Duodenal mucosa (tissue), 2 donors: ENCODE measurements around the gene ATP5F1A.
A peak's percentile ranks its signal among the peaks of the same experiment; 100 is the strongest.
"Not testable (repeated sequence)": the region's sequence is repeated elsewhere in the genome, so short reads cannot be mapped to it uniquely, and the experiment has no call there.

Source experiments
- H3K27ac ChIP-seq: one replicate; pipeline ENCODE4 v1.7.0; 2013; ENCODE audit warnings: low read depth, low read length
- H3K27me3 ChIP-seq, 2 donors: one replicate each; pipeline ENCODE4 v1.7.0; 2013; ENCODE audit warnings: low read length in 2 of 2, control low read depth in 1 of 2; ENCODE audit not compliant: insufficient read depth in 2 of 2, control insufficient read depth in 1 of 2
- H3K36me3 ChIP-seq, 2 donors: one replicate each; pipeline ENCODE4 v1.7.0; 2013; ENCODE audit warnings: low read length in 2 of 2, control low read depth in 1 of 2; ENCODE audit not compliant: insufficient read depth in 2 of 2, control insufficient read depth in 1 of 2
- H3K4me1 ChIP-seq, 2 donors: one replicate each; pipeline ENCODE4 v1.7.0; 2013; ENCODE audit warnings: low read length in 2 of 2, control low read depth in 1 of 2; ENCODE audit not compliant: insufficient read depth in 2 of 2, control insufficient read depth in 1 of 2
- H3K4me3 ChIP-seq, 2 donors: one replicate each; pipeline ENCODE4 v1.7.0; 2013; ENCODE audit warnings: low read length in 2 of 2, low read depth in 1 of 2
- H3K9ac ChIP-seq, 2 donors: one replicate each; pipeline ENCODE4 v1.7.0; 2013; ENCODE audit warnings: low read length in 2 of 2, low read depth in 1 of 2
- H3K9me3 ChIP-seq, 2 donors: one replicate each; pipeline ENCODE4 v1.7.0; 2013; ENCODE audit warnings: low read length in 2 of 2, control low read depth in 1 of 2; ENCODE audit not compliant: control insufficient read depth in 1 of 2

Gene ATP5F1A

GRCh38 chr18:46097801-46098615 is at the start of gene ATP5F1A:
ATP5F1A (minus strand) TSS chr18:46098296; CDS start chr18:46098231, 65 bp downstream.
- peak within 1 kb of the TSS; percentile 76 to 89 for H3K4me3 ChIP-seq
- no peaks in the 10 kb centered on the region for H3K9me3 ChIP-seq
- peak within 1 kb of the TSS; percentile 82 for H3K27ac ChIP-seq

GRCh38 chr18:46141199-46141598 is 43.1 kb upstream of the ATP5F1A start:
- H3K4me3 ChIP-seq: no peak overlapping the region
- H3K9me3 ChIP-seq: no peaks in the 10 kb centered on the region
- no peaks in the 10 kb centered on the region for H3K36me3 ChIP-seq
- no peaks in the 10 kb centered on the region for H3K4me1 ChIP-seq
- H3K9ac ChIP-seq: no peak overlapping the region
- no peak overlapping the region for H3K27ac ChIP-seq
- no peaks in the 10 kb centered on the region for H3K27me3 ChIP-seq

More at GRCh38 chr18:46097801-46098615, at the start of gene ATP5F1A:
- no peaks in the 10 kb centered on the region for H3K27me3 ChIP-seq
- peaks cover 7% of the 10 kb centered on the region in 2 donors for H3K4me1 ChIP-seq
- peak within 1 kb of the TSS; percentile 88 to 94 for H3K9ac ChIP-seq
- H3K36me3 ChIP-seq: peaks cover 10 to 13% of the 10 kb centered on the region in 2 donors

- Histone ChIP-seq H3K36me3 (no peaks in the 10 kb centered on the region), H3K4me3 (no peak overlapping the region), H3K27me3 (no peaks in the 10 kb centered on the region), H3K4me1 (no peaks in the 10 kb centered on the region), H3K9me3 (no peaks in the 10 kb centered on the region), H3K9ac (no peak overlapping the region), H3K27ac (no peak overlapping the region)
Measured at GRCh38 chr18:46140173-46140572, 42.1 kb upstream of the ATP5F1A start.

GRCh38 chr18:46134920-46135675 is 37.0 kb upstream of the ATP5F1A start:
- Histone ChIP-seq H3K27me3 (no peaks in the 10 kb centered on the region), H3K36me3 (peaks cover 0 to 5% of the 10 kb centered on the region in 2 donors), H3K4me1 (no peaks in the 10 kb centered on the region), H3K9me3 (no peaks in the 10 kb centered on the region), H3K4me3 (no peak overlapping the region), H3K27ac (no peak overlapping the region), H3K9ac (no peak overlapping the region)

DNA sequence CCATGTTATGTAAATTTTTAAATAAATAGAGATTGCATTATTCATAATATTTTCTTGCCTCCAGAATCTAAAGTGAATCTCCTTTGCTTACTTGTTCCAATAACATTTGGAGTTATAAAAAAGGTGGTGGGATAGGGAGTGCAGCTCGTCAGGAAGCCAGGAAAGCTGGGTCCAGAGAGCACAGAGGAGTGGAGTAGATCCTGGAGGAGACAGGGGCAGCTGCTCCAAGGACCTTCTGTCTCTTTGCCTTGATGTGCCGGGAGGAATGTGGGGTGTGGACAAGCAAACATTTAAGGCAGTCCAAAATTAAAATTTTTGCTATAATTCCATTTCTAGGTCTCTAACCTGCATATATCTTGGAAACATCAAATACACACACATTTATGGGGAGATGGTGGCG is 35.4 kb upstream of the ATP5F1A start:
- Histone ChIP-seq H3K9me3 (no peaks in the 10 kb centered on the region), H3K9ac (no peak overlapping the region), H3K36me3 (peaks cover 0 to 16% of the 10 kb centered on the region in 2 donors), H3K27me3 (no peaks in the 10 kb centered on the region), H3K27ac (no peak overlapping the region), H3K4me3 (no peak overlapping the region), H3K4me1 (no peaks in the 10 kb centered on the region)

DNA sequence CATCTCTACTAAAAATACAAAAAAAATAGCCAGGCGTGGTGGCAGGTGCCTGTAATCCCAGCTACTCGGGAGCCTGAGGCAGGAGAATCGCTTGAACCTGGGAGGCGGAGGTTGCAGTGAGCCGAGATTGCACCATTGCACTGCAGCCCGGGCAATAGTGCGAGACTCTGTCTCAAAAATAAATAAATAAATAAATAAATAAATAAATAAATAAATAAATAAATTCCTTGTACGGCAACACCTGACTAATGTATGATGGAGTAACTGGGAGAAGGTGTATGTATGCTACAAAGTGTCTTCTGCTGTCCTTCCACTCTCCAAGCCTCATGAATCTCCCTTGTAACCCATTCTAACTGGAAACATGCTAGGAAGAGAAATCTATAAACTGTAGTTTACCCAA is 32.5 kb upstream of the ATP5F1A start:
- H3K4me3 ChIP-seq, H3K9me3 ChIP-seq, H3K9ac ChIP-seq, H3K4me1 ChIP-seq, H3K27ac ChIP-seq, H3K27me3 ChIP-seq: not testable (repeated sequence)
- H3K36me3 ChIP-seq: peaks cover 0 to 21% of the 10 kb centered on the region in 2 donors

DNA sequence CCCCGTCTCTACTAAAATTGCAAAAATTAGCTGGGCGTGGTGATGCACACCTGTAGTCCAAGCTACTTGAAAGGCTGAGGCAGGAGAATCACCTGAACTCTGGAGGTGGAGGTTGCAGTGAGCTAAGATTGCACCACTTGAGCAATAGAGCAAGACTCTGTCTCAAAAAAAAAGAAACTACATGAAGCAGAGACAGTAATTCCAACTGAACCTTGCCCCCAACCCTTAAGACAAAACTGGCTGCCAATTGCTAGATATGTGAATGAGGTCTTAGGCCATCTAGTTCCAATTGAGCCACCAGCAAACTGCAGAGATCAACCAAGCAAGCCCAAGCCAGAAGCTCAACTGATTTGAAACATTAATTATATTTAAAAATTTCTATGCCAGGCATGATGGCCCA is 32.0 kb upstream of the ATP5F1A start:
- Histone ChIP-seq H3K27ac (no peak overlapping the region), H3K27me3 (no peaks in the 10 kb centered on the region), H3K9me3 (no peaks in the 10 kb centered on the region), H3K4me3 (no peak overlapping the region), H3K9ac (no peak overlapping the region), H3K4me1 (no peaks in the 10 kb centered on the region), H3K36me3 (peaks cover 0 to 21% of the 10 kb centered on the region in 2 donors)

DNA sequence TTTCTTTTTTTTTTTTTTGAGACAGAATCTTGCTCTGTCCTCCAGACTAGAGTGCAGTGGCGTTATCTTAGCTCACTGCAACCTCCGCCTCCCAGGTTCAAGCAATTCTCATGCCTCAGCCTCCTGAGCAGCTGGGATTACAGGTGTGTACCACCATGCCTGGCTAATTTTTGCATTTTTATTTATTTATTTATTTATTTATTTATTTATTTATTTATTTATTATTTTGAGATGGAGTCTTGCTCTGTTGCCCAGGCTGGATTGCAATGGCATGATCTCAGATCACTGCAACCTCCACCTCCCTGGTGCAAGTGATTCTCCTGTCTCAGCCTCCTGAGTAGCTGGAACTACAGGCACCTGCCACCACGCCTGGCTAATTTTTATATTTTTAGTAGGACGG is 28.5 kb upstream of the ATP5F1A start:
- peaks cover 12 to 21% of the 10 kb centered on the region in 2 donors for H3K36me3 ChIP-seq
- H3K4me3 ChIP-seq, H3K27me3 ChIP-seq, H3K4me1 ChIP-seq, H3K27ac ChIP-seq, H3K9ac ChIP-seq, H3K9me3 ChIP-seq: not testable (repeated sequence)

- no peaks in the 10 kb centered on the region for H3K4me1 ChIP-seq
- no peak overlapping the region for H3K9ac ChIP-seq
- no peaks in the 10 kb centered on the region for H3K27me3 ChIP-seq
- H3K4me3 ChIP-seq: no peak overlapping the region
- peaks cover 10 to 11% of the 10 kb centered on the region in 2 donors for H3K36me3 ChIP-seq
- H3K9me3 ChIP-seq: no peaks in the 10 kb centered on the region
- H3K27ac ChIP-seq: no peak overlapping the region
Measured at GRCh38 chr18:46113751-46114150, 15.7 kb upstream of the ATP5F1A start.

GRCh38 chr18:46110406-46110805 is 12.3 kb upstream of the ATP5F1A start:
- Histone ChIP-seq H3K27me3 (no peaks in the 10 kb centered on the region), H3K9ac (no peak overlapping the region), H3K4me1 (no peaks in the 10 kb centered on the region), H3K27ac (no peak overlapping the region), H3K36me3 (peaks cover 10 to 17% of the 10 kb centered on the region in 2 donors), H3K9me3 (no peaks in the 10 kb centered on the region), H3K4me3 (no peak overlapping the region)
